Putamen (tissue), 1 donor: ENCODE results near the gene ZNF74.

Experiments used
- DNase-seq: peaks from one replicate; pipeline ENCODE4 v3.0.0-alpha.2; 2016; ENCODE audit warnings: low spot score

ZNF74 gene

DNA sequence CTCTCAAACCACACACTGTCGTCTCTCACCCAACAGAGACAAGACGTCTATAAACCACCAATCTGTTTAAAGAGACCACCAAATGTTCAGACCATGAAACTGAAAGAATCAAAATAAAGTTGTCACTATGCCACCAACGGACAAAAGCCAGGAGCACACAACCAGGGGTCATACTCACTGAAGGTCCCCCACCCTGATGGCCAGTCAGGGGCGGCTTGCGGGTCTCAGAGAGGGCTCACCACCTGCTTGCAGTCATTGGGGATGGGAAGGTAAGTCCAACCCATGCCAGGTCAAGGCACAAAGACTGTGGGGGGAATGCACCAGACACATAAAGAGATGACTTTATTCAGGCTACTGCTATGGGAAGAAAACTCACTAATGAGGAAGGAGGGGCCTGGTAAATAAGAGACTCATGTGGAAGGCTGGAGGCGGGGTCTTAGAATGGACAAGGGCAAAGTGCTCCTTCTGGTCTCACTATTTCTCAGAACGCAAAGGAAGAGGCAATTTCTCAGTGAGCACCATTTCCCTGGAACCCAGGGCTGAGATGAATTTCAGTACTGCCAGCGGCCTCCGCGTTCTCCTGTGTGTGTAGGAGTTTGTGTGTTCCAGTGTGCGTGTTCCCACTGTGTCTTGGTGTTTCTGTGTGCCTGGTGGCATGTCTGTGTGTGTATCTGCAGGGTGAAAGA, 26.3 kb downstream of the ZNF74 start:
- no peak for DNase-seq

DNA sequence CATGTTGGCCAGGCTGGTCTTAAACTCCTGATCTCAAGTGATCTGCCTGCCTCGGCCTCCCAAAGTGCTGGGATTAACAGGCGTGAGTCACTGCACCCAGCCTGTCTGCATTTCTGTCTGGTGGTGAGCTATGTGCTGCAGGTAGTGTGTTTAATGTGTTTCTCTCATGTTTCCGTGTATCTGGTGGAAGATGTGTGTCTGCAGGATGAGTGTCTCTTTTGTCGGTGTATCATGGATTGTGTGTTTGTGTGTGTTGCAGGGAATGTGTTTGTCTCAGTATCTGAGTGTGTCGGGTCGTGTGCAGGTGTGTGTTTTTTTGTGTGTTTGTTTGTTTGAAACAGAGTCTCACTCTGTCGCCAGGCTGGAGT, 27.5 kb downstream of the ZNF74 start:
- DNase-seq: no peak

DNA sequence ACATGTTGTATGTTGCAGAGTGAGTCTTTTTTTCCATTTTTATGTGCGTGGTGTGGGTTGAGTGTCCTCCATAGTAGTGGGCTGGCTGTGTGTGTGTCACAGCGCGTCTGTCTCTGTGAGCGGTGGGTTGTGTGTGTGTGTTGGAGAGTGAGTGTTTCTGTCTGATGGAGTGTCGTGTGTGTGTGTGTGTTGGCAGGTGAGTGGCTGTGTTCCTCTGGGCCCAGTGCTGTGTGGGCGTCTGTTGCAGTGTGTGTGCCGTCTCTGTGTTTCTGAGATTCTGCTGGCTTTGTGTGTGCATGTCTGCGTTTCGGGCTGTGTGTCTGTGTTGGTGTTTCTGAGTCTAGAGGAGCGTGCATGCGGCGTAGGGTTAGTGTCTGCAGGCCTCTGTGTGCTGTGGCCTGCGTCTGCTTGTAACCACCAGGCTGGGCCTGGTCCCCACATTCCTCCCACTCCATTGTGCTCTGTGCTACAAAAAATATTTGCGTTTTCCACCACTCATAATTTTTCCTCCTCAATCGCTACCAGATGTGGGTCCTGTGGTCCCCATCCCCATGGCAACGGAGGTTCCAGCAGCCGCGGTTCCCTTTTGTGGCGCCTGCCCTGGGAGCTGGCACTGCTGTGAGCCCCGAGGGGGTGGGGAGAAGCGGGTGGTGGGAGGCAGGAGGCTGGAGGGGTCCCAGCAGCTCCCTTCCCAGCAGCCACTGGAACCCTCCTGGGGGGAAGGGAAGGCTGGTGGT, 28.5 kb downstream of the ZNF74 start:
- no peak for DNase-seq

DNA sequence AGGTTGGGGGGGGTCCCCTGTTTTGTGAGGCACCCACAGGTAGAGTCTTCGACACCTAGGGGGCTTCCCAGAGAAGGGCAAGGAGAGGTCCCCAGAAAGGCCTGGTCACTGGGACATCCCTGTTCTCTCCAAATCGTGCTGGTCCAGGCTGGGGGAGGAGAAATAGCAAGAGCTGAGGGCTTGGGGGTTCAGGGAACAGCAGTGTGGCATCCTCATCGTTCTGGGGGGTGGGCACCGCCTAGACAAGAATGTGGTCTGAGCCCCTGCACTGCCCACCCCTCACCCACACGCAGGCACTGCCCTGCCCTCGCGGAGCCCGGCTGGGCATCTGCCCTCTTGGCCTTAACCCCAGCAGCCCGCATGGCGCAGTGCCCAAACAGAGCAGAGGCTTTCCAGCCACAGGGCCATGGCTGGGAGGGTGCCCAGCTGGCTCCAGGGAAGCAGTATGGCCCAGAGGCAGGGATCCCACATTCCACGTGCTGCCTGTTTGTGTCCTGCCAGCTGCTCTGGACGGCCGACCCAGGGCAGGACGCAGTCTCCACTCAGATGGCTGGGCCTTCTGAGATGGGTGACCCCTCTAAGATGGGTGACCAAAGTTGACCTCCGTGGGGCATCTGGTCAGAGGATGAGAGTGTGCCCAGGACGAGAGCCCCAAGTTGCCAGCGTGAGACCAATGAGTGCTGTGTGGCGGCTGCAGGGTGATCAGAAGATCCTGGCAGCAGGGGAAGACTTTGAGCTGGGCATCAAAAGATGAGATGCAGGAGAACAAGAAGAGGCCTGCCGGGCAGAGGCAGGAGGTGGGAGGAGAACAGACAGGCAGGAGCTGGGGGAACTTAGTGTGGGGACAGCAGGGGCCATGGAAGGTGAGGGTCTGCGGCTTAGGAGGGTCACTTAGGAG, 29.3 kb downstream of the ZNF74 start:
- DNase-seq: peak; percentile 87

DNA sequence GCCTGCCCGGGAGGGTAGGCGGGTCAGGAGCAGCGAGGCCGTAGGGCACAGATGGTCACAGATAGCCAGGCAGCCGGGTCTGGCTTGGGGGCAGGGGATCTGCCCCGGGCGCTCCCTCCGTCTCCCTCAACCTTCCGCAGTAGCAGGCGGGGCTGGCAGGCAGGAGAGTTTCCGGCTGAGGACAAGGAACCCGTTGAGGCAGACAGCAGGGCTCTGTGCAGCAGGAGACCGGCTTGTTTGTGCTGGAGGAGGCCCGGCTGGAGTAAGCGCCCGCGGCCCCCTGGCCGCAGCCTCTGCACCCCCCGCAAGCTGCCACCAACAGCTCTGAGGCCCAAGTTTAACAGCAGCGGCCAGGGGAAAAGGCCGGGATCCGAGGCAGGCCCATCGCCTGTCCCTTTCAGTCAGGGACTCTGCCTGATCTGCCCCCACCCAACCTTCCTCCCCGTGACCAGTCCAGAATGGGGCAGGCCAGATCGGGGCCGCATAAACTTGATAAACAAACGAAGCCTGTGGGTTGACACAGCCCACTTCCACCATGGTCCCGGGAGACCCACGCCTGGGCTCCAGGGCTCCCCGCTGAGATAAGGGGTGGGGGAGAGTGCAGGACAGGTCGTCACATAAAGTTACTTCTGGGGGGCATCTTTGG, 30.1 kb downstream of the ZNF74 start:
- DNase-seq: peak; percentile 26

DNA sequence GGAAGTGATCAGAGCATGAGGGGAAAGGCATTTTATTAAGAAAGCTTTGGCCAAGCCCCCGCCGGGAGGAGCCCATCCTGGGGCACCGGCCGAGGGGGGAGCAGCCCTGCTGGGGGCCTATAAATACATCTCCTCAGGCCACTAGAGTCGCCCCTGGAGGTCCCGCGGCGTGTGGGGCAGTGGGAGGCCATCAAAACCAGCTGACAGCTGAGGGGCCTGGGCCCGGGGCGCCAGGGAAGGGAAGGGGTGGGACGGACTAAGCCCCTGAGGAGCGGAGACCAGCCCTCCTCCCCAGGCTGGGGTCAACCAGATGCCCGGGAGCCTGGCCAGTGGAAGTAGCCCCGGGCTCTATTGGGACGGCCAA, 30.6 kb downstream of the ZNF74 start:
- DNase-seq: no peak

DNA sequence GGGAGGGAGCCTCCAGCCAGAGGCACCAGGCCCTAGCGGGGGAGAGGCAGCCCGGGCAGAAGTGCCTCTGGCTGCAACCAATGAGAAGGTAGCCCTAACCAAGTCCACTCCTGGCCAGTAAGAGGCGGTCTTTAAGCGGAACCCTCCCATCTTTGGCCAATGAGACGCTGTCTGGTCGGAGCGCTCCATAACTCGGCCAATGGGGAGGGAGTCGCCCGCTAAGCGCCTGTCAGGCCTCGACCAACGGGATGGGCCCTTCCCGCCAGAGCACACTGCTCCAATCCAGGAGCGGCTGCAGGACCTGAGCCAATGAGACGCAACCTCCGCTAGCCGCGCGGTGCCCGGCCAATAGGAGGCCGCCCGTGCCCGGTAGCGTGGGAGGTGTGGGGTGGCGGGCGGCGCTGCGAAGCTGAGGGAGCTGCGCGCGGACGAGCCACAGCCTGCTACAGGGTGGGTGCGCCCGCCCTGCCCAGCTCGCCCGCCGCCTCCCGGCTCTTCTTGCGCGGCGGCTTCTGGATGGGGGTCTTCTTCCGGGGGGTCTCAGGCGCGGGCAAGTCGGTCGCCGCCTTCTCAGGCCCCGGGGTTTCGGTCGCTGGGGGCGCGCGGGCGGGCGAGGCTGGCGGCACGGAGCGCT, 31.1 kb downstream of the ZNF74 start:
- DNase-seq: no peak

DNA sequence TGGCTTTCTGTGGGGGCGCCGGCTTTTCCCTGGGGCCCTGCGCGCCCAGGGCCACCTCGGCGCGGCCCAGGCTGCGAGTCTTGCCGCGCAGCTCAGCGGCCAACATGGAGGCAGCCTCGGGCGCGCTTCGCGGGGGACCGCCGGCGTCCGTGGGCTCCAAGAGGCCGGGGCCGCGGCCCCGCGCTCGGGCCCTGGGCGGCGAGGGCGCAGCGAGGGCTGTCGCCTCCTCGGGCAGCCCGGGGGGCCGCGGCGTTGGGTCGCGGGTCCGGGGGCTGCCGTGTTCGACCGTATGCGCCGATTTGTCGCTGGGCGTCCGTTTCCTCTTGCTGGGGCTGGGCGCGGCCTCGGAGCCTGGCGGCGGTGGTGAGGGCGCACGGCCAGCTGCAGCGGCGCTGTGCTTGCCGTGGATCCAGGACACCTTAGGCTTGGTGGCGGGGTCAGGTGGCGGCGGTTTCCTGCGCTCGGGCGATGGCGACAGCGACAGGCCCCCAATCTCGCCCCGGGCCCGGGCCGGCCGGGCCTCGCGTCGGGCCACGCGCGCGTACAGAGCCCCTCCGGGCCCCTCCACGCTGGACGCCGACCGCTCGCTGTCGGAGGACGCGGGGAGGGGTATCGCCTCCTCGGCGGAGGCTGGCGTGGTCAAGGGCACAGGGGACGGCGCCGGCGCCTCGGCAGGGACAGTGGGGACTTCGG, 31.8 kb downstream of the ZNF74 start:
- no peak for DNase-seq

DNA sequence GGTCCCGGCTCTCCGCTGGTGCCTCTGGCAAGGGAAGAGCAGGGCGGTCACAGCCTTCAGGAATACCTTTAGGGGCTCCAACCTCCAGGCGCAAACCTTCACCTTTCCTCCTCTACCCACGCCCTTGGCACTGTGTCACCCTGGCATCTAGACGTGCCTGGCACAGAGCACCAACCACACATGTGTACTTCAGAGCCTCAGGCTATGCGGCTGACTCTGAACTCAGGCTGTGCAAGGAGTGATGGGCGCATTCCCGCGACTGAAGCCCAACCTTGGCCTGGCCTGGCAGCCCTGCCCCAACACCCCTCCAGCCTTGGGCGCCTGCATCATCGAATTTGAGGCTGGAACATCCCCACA, 32.3 kb downstream of the ZNF74 start:
- no peak for DNase-seq

DNA sequence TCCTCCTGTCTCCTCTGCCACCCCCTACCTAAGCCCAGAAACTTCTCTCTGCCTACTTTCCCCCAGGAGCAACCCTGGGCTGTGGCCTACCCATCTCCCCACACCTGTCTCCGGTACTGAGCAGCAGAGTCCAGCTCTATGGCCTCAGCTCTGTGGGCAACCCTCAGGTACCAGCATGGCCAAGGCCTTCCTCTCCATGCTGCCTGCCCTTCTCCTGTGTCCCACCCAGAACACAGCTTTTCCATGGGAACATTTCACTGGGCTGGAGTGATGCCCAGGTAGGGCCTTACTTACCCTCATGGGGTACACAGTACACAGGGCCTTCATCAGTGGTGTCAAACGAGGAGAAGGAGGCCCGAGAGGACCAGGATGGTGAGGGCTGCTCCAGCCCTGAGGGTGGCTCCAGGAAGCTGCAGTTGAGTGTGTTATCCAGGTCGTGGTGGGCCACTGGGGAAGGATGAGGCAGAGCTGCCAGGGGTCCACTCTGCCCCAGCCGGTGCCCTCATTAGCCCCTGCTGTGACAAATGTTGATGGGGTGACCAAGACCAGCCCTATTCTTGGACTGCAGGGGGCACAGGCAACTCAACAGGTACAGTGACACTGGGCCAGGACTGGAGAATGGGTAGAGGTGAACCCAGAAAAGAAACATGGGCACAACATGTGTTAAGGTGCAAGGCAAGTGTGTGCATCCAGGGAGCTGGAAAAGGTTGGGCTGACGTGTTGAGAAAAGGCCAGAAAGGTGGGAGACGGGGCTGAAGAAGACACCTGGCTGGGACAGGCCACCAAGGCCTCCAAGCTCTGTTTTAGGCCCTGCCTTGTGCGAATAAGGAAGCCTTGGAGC, 33.4 kb downstream of the ZNF74 start:
- DNase-seq: no peak

DNA sequence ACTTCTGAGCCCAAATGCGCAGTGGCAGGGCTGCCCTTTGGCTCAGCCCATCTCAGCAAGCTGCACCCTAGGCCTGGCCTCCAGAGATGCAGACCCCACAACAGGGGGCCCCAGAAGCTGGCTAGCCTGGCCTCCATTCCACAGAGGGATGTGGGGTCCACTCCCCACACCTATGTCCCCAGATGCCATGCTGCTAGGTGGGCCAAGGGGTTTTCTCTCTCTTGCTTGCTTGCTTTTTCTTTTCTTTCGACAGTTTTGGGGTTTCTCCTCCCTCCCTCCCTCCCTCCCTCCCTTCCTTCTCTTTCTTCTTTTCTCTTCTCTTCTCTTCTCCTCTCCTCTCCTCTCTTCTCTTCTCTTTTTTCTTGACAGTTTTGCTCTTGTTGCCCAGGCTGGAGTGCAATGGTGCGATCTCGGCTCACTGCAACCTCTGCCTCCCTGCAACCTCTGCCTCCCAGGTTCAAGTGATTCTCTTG, 34.0 kb downstream of the ZNF74 start:
- no peak for DNase-seq

DNA sequence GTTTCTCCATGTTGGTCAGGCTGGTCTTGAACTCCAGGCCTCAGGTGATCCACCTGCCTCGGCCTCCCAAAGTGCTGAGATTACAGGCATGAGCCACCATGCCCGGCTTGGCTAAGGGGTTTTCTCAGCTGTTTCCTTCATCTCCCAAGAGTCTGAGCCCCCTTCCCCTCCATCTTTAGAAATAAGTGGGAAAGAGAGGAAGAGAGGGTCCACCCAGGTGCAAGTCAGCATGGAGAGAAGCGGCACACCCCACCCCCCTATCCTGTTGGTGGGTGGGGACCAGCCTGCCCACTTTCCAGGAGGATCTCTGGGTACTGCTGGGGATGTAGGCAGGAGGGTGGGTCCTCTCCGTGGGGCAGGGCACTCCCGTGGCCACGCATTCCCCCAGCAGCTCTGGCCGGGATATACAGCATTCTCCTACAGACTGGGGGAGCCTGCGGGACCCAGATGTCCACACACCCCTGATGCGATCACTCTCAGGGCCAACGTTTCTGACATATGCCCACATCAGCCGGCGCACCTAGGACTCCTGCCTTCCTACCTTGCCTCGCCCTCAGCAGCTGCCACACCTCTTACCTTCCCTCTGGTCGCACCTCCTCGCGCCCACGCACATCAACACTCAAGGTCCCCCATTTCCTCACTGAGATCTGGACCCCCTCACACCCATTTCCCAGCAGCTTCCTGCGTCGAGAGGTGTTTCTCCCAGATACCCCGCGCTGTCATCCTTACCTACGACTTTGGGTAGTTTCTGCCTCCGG, 34.7 kb downstream of the ZNF74 start:
- no peak for DNase-seq

DNA sequence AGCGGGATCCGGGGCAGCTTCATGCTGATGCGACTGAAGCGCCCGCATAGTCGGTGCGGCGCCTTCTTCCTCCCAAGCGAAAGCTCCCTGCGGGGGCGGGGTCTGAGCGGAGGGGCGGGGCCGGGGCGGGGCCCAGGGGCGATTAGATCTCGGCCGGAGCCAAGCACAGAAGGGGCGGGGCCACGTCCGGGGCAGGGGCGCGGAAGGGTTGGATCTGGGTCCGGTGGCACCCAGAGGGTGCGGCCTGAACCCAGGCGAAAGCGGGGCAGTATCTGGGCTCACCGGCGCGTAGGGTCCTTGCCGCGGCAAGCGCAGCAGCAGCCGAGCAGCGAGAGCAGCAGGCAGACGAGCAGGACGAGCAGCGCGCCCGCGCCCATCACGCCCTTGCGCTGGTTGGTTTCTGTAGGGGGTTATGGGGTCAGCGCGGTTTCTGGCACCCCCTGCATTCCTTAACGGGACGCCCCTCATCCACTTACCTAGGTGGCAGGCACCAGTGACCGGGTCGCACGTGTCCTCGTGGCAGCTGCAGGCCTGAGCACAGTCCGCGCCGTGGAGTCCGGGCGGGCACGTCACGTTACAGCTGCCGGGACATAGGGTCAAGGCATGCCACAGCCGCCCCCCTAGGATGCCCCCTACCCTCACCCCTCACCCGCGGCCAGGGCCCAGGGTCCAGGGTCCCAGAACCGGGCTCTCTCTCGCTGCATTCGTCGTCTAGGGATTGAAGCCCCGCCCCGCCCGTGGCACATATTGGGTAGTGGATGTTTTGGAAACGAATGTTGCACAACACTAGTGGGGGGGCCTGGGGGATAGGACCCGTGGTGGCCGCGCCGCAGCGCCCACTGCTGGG, 35.5 kb downstream of the ZNF74 start:
- no peak for DNase-seq

DNA sequence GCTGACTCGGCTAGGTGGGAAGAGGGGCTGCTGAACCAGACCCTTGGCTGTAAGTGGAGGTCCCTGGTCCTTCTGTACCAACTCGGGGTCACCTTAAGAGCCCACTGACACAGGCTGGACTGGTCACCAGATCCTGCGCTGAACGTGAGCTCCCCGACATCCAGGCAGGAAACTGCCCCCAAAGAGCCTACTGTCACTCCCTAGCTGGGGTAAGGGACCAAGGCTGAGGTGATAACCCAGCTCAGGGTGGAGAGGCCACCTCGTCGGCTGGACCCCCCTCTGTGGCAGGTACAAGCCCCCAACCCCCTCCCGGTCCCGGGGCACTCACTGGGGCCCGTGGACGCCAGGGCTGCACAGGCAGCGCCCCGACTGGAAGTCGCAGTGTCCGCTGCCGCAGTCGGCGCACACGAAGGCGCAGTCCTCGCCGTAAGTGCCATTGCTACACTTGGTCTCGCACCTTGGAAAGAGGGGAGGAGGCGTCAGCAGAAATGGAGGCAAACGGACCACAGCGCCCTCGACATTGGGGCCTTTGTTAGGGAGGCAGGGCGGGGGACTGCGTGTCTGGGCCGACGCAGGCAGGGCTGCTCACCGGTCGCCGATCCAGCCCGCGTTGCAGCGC, 36.3 kb downstream of the ZNF74 start:
- DNase-seq: no peak

DNA sequence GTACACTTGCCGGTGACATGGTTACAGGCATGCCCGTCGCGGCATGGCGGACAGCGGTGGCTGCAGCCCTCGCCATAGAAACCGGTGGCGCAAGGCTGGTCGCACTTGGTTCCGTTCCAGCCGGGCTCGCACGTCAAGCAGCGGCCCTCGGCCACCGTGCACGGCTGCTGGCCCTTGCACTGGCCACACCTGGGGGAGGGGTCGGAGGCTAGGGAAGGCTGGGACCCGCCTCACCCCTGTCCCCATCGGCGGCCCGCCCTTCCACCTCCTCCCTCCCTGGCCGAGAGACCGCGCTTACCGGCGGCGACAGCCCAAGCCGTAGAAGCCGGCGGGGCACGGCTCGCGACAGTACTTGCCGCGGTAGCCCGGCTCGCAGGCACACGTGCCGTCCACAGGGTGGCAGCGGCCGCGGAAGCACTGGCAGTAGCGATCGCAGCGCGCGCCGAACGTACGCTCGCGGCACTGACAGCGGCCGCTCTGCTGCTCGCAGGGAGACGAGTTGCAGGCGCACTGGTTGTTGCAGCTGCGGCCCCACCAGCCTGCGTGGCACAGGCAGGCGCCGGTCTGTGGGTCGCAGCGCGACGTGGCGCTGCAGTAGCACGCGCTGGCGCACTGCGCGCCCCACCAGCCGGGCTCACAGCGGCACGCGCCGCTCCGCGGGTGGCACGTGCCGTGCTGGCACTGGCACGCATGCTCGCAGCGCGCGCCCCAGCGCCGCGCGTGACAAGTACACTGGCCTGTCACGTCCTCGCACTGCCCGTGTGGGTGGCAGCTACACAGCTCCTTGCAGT, 37.0 kb downstream of the ZNF74 start:
- no peak for DNase-seq

DNA sequence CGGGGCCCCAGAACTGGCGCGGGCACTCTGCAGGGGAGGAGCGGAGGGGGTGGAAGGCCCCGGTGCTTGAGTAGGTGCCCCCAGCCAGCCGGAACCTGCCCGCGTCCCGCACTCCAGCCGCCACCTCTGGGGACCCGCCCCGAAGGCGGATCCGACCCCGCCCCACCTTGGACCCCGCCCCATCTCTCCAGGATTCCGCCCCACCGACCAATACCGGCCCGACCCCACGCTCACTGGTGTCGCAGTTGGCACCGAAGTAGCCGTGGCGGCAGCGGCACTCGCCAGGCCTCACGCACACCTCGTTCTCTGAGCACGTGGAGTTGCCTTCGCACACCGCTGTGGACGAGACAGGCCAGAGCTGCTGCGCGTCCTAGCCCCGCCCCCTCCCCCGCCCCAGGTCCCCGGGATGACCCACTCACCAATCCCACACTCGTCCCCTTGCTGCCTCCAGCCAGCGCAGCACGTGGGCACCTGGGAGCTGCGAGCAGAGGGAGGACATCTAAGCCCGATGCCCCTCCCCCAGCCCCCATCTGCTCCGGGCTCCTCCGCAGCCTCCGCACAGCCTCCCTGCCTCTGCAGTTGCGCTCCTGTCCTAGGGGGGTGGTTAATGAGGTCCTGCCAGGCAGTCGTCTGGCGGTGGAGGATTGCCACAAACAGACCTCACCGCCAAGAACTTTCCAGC, 37.7 kb downstream of the ZNF74 start:
- DNase-seq: no peak

DNA sequence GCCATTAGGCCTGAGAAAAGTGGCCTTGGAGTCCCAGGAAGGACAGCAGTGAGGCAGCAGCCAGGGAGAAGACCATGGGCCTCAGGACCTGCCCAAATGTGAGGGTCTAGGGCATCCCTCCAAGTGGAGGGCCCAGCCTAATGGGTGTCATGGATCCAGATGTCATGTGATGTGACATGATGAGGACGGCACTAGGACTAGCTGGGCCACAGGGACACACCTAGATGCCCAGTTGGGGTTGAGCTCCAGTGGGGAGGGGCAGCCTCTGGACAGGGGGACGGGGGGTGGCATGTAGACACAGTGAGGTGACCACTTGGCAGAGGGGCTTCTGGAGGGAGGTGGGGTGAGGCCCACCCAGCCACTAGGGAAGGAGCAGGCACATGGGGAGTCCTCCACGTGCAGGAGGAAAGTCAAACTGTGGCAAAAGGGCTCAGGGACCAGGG, 38.3 kb downstream of the ZNF74 start:
- DNase-seq: no peak
